GM21367 (cell line): ENCODE data around the gene UBE2E2.

Source experiments
- ATAC-seq: cut with Tn5 transposase; IDR thresholded peaks from one replicate; pipeline ENCODE4 v1.9.1; 2021; ENCODE audit not compliant: unreplicated experiment

Gene UBE2E2

GRCh38 chr3:23192816-23193215, 10.3 kb upstream of the UBE2E2 start:
- no peak for ATAC-seq

- ATAC-seq = no peak
Observed at GRCh38 chr3:23193831-23194230, 9.3 kb upstream of the UBE2E2 start.

- no peak for ATAC-seq
Observed at GRCh38 chr3:23198801-23199200, 4.3 kb upstream of the UBE2E2 start.

GRCh38 chr3:23199649-23200048, 3.5 kb upstream of the UBE2E2 start:
- no peak for ATAC-seq

- no peak for ATAC-seq
Observed at GRCh38 chr3:23201154-23201838, 1.8 kb upstream of the UBE2E2 start.

- ATAC-seq = peak; percentile 16
Observed at GRCh38 chr3:23202203-23202920, 765 bp upstream of the UBE2E2 start.

- ATAC-seq = peak; percentile 20
Observed at GRCh38 chr3:23203708-23204330, 692 bp downstream of the UBE2E2 start.

GRCh38 chr3:23206366-23206765, 3.2 kb downstream of the UBE2E2 start:
- ATAC-seq = no peak

GRCh38 chr3:23209103-23209502, 6.0 kb downstream of the UBE2E2 start:
- ATAC-seq = no peak

GRCh38 chr3:23209747-23210487, 6.8 kb downstream of the UBE2E2 start:
- no peak for ATAC-seq

GRCh38 chr3:23213813-23214212, 10.7 kb downstream of the UBE2E2 start:
- ATAC-seq = no peak

GRCh38 chr3:23217872-23218554, 14.9 kb downstream of the UBE2E2 start:
- no peak for ATAC-seq

- ATAC-seq = peak; percentile 28
Observed at GRCh38 chr3:23219117-23219516, 16.0 kb downstream of the UBE2E2 start.

- ATAC-seq = peak; percentile 44
Observed at GRCh38 chr3:23219552-23219951, 16.4 kb downstream of the UBE2E2 start.

GRCh38 chr3:23221136-23221535, 18.0 kb downstream of the UBE2E2 start:
- ATAC-seq = no peak

- ATAC-seq = no peak
Observed at GRCh38 chr3:23232016-23232415, 28.9 kb downstream of the UBE2E2 start.

- ATAC-seq = no peak
Observed at GRCh38 chr3:23232854-23233253, 29.7 kb downstream of the UBE2E2 start.

GRCh38 chr3:23235264-23235663, 32.1 kb downstream of the UBE2E2 start:
- no peak for ATAC-seq

- no peak for ATAC-seq
Observed at GRCh38 chr3:23236890-23237289, 33.8 kb downstream of the UBE2E2 start.

- ATAC-seq = no peak
Observed at GRCh38 chr3:23238156-23238555, 35.0 kb downstream of the UBE2E2 start.

- no peak for ATAC-seq
Observed at GRCh38 chr3:23238578-23238977, 35.5 kb downstream of the UBE2E2 start.
